ENCODE results near the gene ENDOU.

- no peak for TF ChIP-seq POLR2A (IDR thresholded peaks at IDR 0.05)
- no peak for TF ChIP-seq POLR2AphosphoS5 (IDR thresholded peaks at IDR 0.05)
- no peak for TF ChIP-seq CTCF (IDR thresholded peaks at IDR 0.05)
- no peak for TF ChIP-seq EP300 (IDR thresholded peaks at IDR 0.05)
Observed at GRCh38 chr12:47725893-47726292, 603 bp upstream of the ENDOU start.

Measured in stomach (tissue), 4 donors.